Measurements from ENCODE around the gene CLDN4. TPM values are rescaled to one million over a fixed set of nuclear protein-coding genes. Genes with fewer than 3 reads are reported as not detected.
A peak's percentile ranks its signal among the peaks of the same experiment; 100 is the strongest.

The CLDN4 gene
- total and polyA plus RNA-seq, 4 donors: 0.20 to 2.6 (median 0.76) TPM

GRCh38 chr7:73869011-73869798, 38.4 kb downstream of the CLDN4 start:
- H3K9me3 ChIP-seq (ENCODE audit: control insufficient read depth, insufficient read depth, low read length): no peaks in the 10 kb centered on the region
- no peaks in the 10 kb centered on the region for H3K27me3 ChIP-seq (ENCODE audit: control insufficient read depth, insufficient read depth, low read length)
- 42% methylated on average over 18 of the region's 24 CpGs for WGBS (ENCODE audit: insufficient coverage)
- no peak for DNase-seq (ENCODE audit: low read depth in 4 of 6, low spot score in 6 of 6)
- H3K4me1 ChIP-seq (ENCODE audit: control insufficient read depth, insufficient read depth, low read length): peaks cover 29% of the 10 kb centered on the region
- peak overlapping the region; percentile 40 for H3K27ac ChIP-seq (ENCODE audit: low read depth, low read length)
- H3K4me3 ChIP-seq (ENCODE audit: low read depth, low read length): no peak overlapping the region
- no peaks in the 10 kb centered on the region for H3K36me3 ChIP-seq (ENCODE audit: control insufficient read depth, insufficient read depth, low read length)

GRCh38 chr7:73870041-73870492, 39.3 kb downstream of the CLDN4 start:
- Histone ChIP-seq H3K36me3 (ENCODE audit: control insufficient read depth, insufficient read depth, low read length) (no peaks in the 10 kb centered on the region), H3K27ac (ENCODE audit: low read depth, low read length) (peak overlapping the region; percentile 40), H3K4me3 (ENCODE audit: low read depth, low read length) (no peak overlapping the region), H3K27me3 (ENCODE audit: control insufficient read depth, insufficient read depth, low read length) (no peaks in the 10 kb centered on the region), H3K9me3 (ENCODE audit: control insufficient read depth, insufficient read depth, low read length) (no peaks in the 10 kb centered on the region), H3K4me1 (ENCODE audit: control insufficient read depth, insufficient read depth, low read length) (peaks cover 29% of the 10 kb centered on the region)
- DNase-seq (ENCODE audit: low read depth in 4 of 6, low spot score in 6 of 6): no peak
- 51% methylated on average over 15 of the region's 15 CpGs for WGBS (ENCODE audit: insufficient coverage)

- Histone ChIP-seq H3K9me3 (ENCODE audit: control insufficient read depth, insufficient read depth, low read length) (no peaks in the 10 kb centered on the region), H3K4me3 (ENCODE audit: low read depth, low read length) (no peak overlapping the region), H3K27ac (ENCODE audit: low read depth, low read length) (no peak overlapping the region), H3K27me3 (ENCODE audit: control insufficient read depth, insufficient read depth, low read length) (no peaks in the 10 kb centered on the region), H3K4me1 (ENCODE audit: control insufficient read depth, insufficient read depth, low read length) (peaks cover 29% of the 10 kb centered on the region), H3K36me3 (ENCODE audit: control insufficient read depth, insufficient read depth, low read length) (no peaks in the 10 kb centered on the region)
- WGBS (ENCODE audit: insufficient coverage): 71% methylated on average over 19 of the region's 20 CpGs
- DNase-seq (ENCODE audit: low read depth in 4 of 6, low spot score in 6 of 6): no peak
Measured at GRCh38 chr7:73871163-73872011, 40.6 kb downstream of the CLDN4 start.

DNA sequence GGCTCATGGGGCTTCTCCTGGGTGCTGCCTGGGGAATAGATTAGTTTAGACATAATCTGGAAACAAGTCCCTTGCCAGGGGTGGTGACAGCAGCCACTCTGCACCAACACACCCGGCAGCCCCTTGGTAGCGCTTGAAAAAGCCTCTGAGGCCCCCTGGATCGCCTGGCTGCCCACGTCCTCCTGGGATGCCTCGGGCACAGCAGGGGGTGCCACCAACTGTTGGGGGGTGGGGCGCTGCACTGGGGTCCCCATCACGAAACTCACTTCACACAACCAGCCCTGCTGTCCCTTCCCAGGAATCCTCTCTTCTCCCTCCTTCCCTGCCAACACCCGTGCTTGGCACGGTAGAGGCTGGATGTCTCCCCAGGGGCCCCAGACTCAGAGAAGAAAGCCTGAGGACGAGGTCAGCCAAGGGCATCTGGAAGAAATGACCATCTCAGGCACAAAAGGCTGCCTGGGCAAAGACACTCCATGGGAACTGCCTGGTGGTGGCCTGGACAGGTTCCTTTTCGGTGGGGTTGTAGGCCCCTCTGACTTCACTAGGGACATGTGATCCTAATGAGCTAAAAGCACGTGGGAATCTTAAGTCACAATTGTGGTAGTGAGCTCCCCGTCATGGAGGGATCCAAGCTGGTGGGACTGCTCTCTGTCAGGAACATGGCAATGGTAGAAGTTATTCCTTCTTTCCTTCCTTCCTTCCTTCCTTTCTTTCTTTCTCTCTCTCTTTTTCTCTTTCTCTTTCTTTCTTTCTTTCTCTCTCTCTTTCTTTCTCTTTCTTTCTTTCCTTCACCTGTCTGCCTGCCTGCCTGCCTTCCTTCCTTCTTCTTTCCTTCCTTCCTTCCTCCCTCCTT, 41.5 kb downstream of the CLDN4 start:
- 47% methylated on average over 11 of the region's 13 CpGs for WGBS (ENCODE audit: insufficient coverage)
- DNase-seq (ENCODE audit: low read depth in 4 of 6, low spot score in 6 of 6): no peak
- Histone ChIP-seq H3K9me3 (ENCODE audit: control insufficient read depth, insufficient read depth, low read length) (no peaks in the 10 kb centered on the region), H3K36me3 (ENCODE audit: control insufficient read depth, insufficient read depth, low read length) (no peaks in the 10 kb centered on the region), H3K27ac (ENCODE audit: low read depth, low read length) (no peak overlapping the region), H3K4me1 (ENCODE audit: control insufficient read depth, insufficient read depth, low read length) (peaks cover 29% of the 10 kb centered on the region), H3K27me3 (ENCODE audit: control insufficient read depth, insufficient read depth, low read length) (no peaks in the 10 kb centered on the region), H3K4me3 (ENCODE audit: low read depth, low read length) (no peak overlapping the region)

- no peak for DNase-seq (ENCODE audit: low read depth in 4 of 6, low spot score in 6 of 6)
- no peaks in the 10 kb centered on the region for H3K27me3 ChIP-seq (ENCODE audit: control insufficient read depth, insufficient read depth, low read length)
- no peaks in the 10 kb centered on the region for H3K36me3 ChIP-seq (ENCODE audit: control insufficient read depth, insufficient read depth, low read length)
- H3K4me1 ChIP-seq (ENCODE audit: control insufficient read depth, insufficient read depth, low read length): peaks cover 23% of the 10 kb centered on the region
- 91% methylated on average over 8 of the region's 8 CpGs for WGBS (ENCODE audit: insufficient coverage)
- no peak overlapping the region for H3K4me3 ChIP-seq (ENCODE audit: low read depth, low read length)
- no peak overlapping the region for H3K27ac ChIP-seq (ENCODE audit: low read depth, low read length)
- no peaks in the 10 kb centered on the region for H3K9me3 ChIP-seq (ENCODE audit: control insufficient read depth, insufficient read depth, low read length)
Measured at GRCh38 chr7:73876361-73876760, 45.6 kb downstream of the CLDN4 start.

- 76% methylated on average over 12 of the region's 12 CpGs for WGBS (ENCODE audit: insufficient coverage)
- DNase-seq (ENCODE audit: low read depth in 4 of 6, low spot score in 6 of 6): no peak
- Histone ChIP-seq H3K4me3 (ENCODE audit: low read depth, low read length) (no peak overlapping the region), H3K9me3 (ENCODE audit: control insufficient read depth, insufficient read depth, low read length) (no peaks in the 10 kb centered on the region), H3K27me3 (ENCODE audit: control insufficient read depth, insufficient read depth, low read length) (no peaks in the 10 kb centered on the region), H3K36me3 (ENCODE audit: control insufficient read depth, insufficient read depth, low read length) (no peaks in the 10 kb centered on the region), H3K27ac (ENCODE audit: low read depth, low read length) (no peak overlapping the region), H3K4me1 (ENCODE audit: control insufficient read depth, insufficient read depth, low read length) (peaks cover 17% of the 10 kb centered on the region)
Measured at GRCh38 chr7:73876973-73877372, 46.2 kb downstream of the CLDN4 start.

DNA sequence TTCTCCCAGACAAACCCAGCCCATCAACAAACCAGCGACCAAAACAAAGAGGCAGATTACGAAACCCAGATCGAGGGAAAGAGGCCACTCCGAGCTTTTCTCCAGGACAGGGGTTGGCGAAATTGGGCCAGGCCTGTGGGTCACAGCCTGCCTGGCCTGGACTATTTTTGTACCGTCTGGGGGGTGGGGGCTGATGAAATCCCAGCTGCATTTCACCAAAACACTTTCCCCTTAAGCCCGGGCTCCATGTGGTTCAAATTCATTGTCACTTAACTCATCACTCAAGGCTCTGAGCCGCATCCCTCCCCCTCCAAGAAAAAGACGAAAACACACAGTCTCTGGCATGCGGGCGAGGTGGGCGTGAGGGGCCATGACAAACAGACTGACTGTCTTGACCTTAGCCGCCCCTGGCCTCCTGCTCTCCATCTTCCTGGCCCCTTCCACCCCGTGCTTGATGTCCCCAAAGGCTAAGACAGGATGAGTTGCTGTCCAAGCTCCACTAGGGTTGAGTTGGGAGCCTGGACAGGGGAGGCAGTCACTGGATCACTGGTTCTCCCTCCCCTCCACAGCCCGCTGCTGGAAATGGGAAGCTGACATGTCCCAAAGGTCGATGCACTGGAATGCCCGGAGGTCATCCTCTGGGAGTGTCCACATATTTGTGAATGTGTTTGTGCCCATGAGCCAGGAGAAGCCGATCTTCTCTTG, 49.3 kb downstream of the CLDN4 start:
- no peaks in the 10 kb centered on the region for H3K9me3 ChIP-seq (ENCODE audit: control insufficient read depth, insufficient read depth, low read length)
- H3K27ac ChIP-seq (ENCODE audit: low read depth, low read length): peak overlapping the region; percentile 57
- H3K36me3 ChIP-seq (ENCODE audit: control insufficient read depth, insufficient read depth, low read length): no peaks in the 10 kb centered on the region
- DNase-seq (ENCODE audit: low read depth in 4 of 6, low spot score in 6 of 6): no peak
- 74% methylated on average over 8 of the region's 18 CpGs for WGBS (ENCODE audit: insufficient coverage)
- no peaks in the 10 kb centered on the region for H3K27me3 ChIP-seq (ENCODE audit: control insufficient read depth, insufficient read depth, low read length)
- H3K4me3 ChIP-seq (ENCODE audit: low read depth, low read length): no peak overlapping the region
- H3K4me1 ChIP-seq (ENCODE audit: control insufficient read depth, insufficient read depth, low read length): peaks cover 13% of the 10 kb centered on the region

- 84% methylated on average over 9 of the region's 13 CpGs for WGBS (ENCODE audit: insufficient coverage)
- peaks cover 13% of the 10 kb centered on the region for H3K4me1 ChIP-seq (ENCODE audit: control insufficient read depth, insufficient read depth, low read length)
- no peak for DNase-seq (ENCODE audit: low read depth in 4 of 6, low spot score in 6 of 6)
- no peaks in the 10 kb centered on the region for H3K9me3 ChIP-seq (ENCODE audit: control insufficient read depth, insufficient read depth, low read length)
- H3K27me3 ChIP-seq (ENCODE audit: control insufficient read depth, insufficient read depth, low read length): no peaks in the 10 kb centered on the region
- H3K27ac ChIP-seq (ENCODE audit: low read depth, low read length): peak overlapping the region; percentile 57
- H3K36me3 ChIP-seq (ENCODE audit: control insufficient read depth, insufficient read depth, low read length): no peaks in the 10 kb centered on the region
- H3K4me3 ChIP-seq (ENCODE audit: low read depth, low read length): no peak overlapping the region
Measured at GRCh38 chr7:73880755-73881328, 50.0 kb downstream of the CLDN4 start.

All from spinal cord (tissue), 10 donors.